A673 (cell line): ENCODE results near the gene MLLT6. TPM values are rescaled to one million over a fixed set of nuclear protein-coding genes. Genes with fewer than 3 reads are reported as not detected.

Experiments
- Bru-seq: library from RNA; stranded (reverse); fragments of 400-500 nt; gene quantifications from one replicate; lab custom pipeline; 2021; lab: Mats Ljungman, UMichigan
- BruChase-seq, 2 experiments: library from RNA; stranded (reverse); fragments of 400-500 nt; gene quantifications; one replicate each; lab custom pipeline; 2021; lab: Mats Ljungman, UMichigan
- BruUV-seq: library from RNA; stranded (reverse); fragments of 400-500 nt; replicated peaks from 2 replicates; lab custom pipeline; 2021; lab: Mats Ljungman, UMichigan
- CTCF ChIA-PET: fragments of 300-600 bp; sonication (Branson Sonifier 250); formaldehyde crosslinking; loops from one replicate; lab custom pipeline; 2022; ENCODE audit warnings: antibody characterized with exemption; lab: Charles Lee
- POLR2A ChIA-PET: fragments of 300-600 bp; sonication (Branson Sonifier 250); formaldehyde crosslinking; loops from one replicate; lab custom pipeline; 2022; ENCODE audit warnings: antibody characterized with exemption; ENCODE audit not compliant: low non-redundant PET; lab: Charles Lee
- DNase-seq: peaks from one replicate; pipeline ENCODE4 v3.0.0-alpha.2; 2015; ENCODE audit warnings: low spot score
- H3K27ac ChIP-seq: fragments of 200-600 bp; sonication (generic); 2 replicates; pipeline ENCODE4 v1.5.1; 2016; ENCODE audit warnings: mixed run types, low read depth, mild to moderate bottlenecking, mixed read lengths, antibody characterized with exemption, low read length; ENCODE audit not compliant: poor library complexity, severe bottlenecking
- H3K27me3 ChIP-seq: fragments of 200-600 bp; sonication (generic); replicated peaks from 2 replicates; pipeline ENCODE4 v1.6.1; 2017; ENCODE audit warnings: mixed run types, low read depth, mild to moderate bottlenecking, mixed read lengths, antibody characterized with exemption, low read length; ENCODE audit not compliant: insufficient read depth, poor library complexity
- H3K36me3 ChIP-seq: fragments of 200-600 bp; sonication (generic); 2 replicates; pipeline ENCODE4 v1.6.1; 2016; ENCODE audit warnings: mixed run types, mild to moderate bottlenecking, mixed read lengths, antibody characterized with exemption, low read length; ENCODE audit not compliant: insufficient read depth, poor library complexity, severe bottlenecking
- H3K4me1 ChIP-seq: fragments of 200-600 bp; sonication (generic); 2 replicates; pipeline ENCODE4 v1.6.1; 2017; ENCODE audit warnings: mixed run types, mild to moderate bottlenecking, mixed read lengths, antibody characterized with exemption, low read length; ENCODE audit not compliant: insufficient read depth, poor library complexity, severe bottlenecking
- H3K4me3 ChIP-seq: fragments of 200-600 bp; sonication (generic); 2 replicates; pipeline ENCODE4 v1.5.1; 2016; ENCODE audit warnings: low read depth, mixed run types, mild to moderate bottlenecking, mixed read lengths, low read length; ENCODE audit not compliant: poor library complexity, severe bottlenecking
- H3K9me3 ChIP-seq: fragments of 200-600 bp; sonication (generic); 2 replicates; pipeline ENCODE4 v1.6.1; 2016; ENCODE audit warnings: mixed run types, low read depth, mild to moderate bottlenecking, mixed read lengths, antibody characterized with exemption, low read length; ENCODE audit not compliant: poor library complexity, severe bottlenecking
- CTCF ChIP-seq: fragments of 300-800, 200-600 bp; sonication (generic); conservative IDR thresholded peaks from 2 replicates; pipeline ENCODE4 v1.5.1; 2017; ENCODE audit warnings: low read depth, mild to moderate bottlenecking, antibody characterized with exemption, low read length, moderate library complexity, mixed read lengths
- EZH2 ChIP-seq: fragments of 200-600 bp; sonication (generic); IDR thresholded peaks from 2 replicates; pipeline ENCODE4 v1.6.1; 2017; ENCODE audit warnings: borderline replicate concordance, low read depth, mild to moderate bottlenecking, mixed read lengths, antibody characterized with exemption, low read length; ENCODE audit not compliant: poor library complexity, severe bottlenecking
- intact Hi-C: fragments of 100-400 bp; cut with micrococcal nuclease; formaldehyde crosslinking; loops from one replicate; pipeline ENCODE4 v1.10.0; 2022; ENCODE audit not compliant: unreplicated experiment
- long read RNA-seq: library from polyadenylated mRNA; stranded (forward); transcript quantifications from one replicate; pipeline ENCODE4 v2.0.0, GENCODE V29; 2022
- total RNA-seq: library from RNA; stranded (reverse); gene quantifications from 2 replicates; pipeline ENCODE4 v1.2.3, GENCODE V29; 2021

Gene MLLT6
- total RNA-seq (41.4 and 59.5 TPM in 2 replicates), Bru-seq, nascent RNA (percentile 57 among the genes with signal in this experiment), BruChase-seq, experiment 1, labeled RNA remaining after a 2-hour chase (percentile 71 among the genes with signal in this experiment), BruChase-seq, experiment 2, labeled RNA remaining after a 6-hour chase (percentile 85 among the genes with signal in this experiment)
- long read RNA-seq, partial matches to known transcripts = 2 of 14 reads
- long read RNA-seq, other reads (novel, unspliced or antisense) = 9 of 14 reads

- POLR2A ChIA-PET = no interaction called here
- no peaks in the 10 kb centered on the region for H3K27me3 ChIP-seq
- TF ChIP-seq EZH2 = no peak
- H3K4me1 ChIP-seq = no peaks in the 10 kb centered on the region
- peak within 1 kb of the TSS; percentile 71 for H3K4me3 ChIP-seq
- peak; percentile 79 for DNase-seq
- CTCF ChIA-PET = interaction anchor here (0.6 kb wide), 2 partner anchors 8 to 30 kb away, joined by 3 to 7 read pairs; no protein-coding TSS in a partner anchor
- no TSS peak for BruUV-seq
- H3K36me3 ChIP-seq = peaks cover 6% of the 10 kb centered on the region
- intact Hi-C loops = no loop called here
- H3K27ac ChIP-seq = peak within 1 kb of the TSS; percentile 85
- no peaks in the 10 kb centered on the region for H3K9me3 ChIP-seq
These were observed at the start of gene MLLT6 for GRCh38 chr17:38704606-38705522. Gene MLLT6, plus strand, starts transcription at chr17:38705273. Its CDS starts 360 bp downstream, at chr17:38705633.

- Histone ChIP-seq H3K36me3 (no peaks in the 10 kb centered on the region), H3K4me3 (no peak overlapping the region), H3K9me3 (no peaks in the 10 kb centered on the region), H3K27ac (no peak overlapping the region), H3K27me3 (no peaks in the 10 kb centered on the region), H3K4me1 (no peaks in the 10 kb centered on the region)
- intact Hi-C loops = no loop called here
- no peak for DNase-seq
- TF ChIP-seq EZH2 = no peak
- TF ChIP-seq CTCF = no peak
- ChIA-PET POLR2A (no interaction called here), CTCF (no interaction called here)
- BruUV-seq = no TSS peak
These were observed 47.9 kb upstream of the MLLT6 start for GRCh38 chr17:38656959-38657823.

GRCh38 chr17:38657824-38658740, 47.0 kb upstream of the MLLT6 start:
- H3K4me3 ChIP-seq = no peak overlapping the region
- BruUV-seq = no TSS peak
- TF ChIP-seq EZH2 = no peak
- no peak for TF ChIP-seq CTCF
- H3K9me3 ChIP-seq = no peaks in the 10 kb centered on the region
- H3K4me1 ChIP-seq = no peaks in the 10 kb centered on the region
- H3K36me3 ChIP-seq = no peaks in the 10 kb centered on the region
- H3K27me3 ChIP-seq = no peaks in the 10 kb centered on the region
- DNase-seq = no peak
- POLR2A ChIA-PET = no interaction called here
- intact Hi-C loops = no loop called here
- CTCF ChIA-PET = interaction anchor here (0.6 kb wide), 1 partner anchor 220 kb away, joined by 4 read pairs; no protein-coding TSS in a partner anchor
- no peak overlapping the region for H3K27ac ChIP-seq
